Omental fat pad (tissue), 4 donors: Measurements from ENCODE around the gene PRKCE. TPM values are rescaled to one million over a fixed set of nuclear protein-coding genes. Genes with fewer than 3 reads are reported as not detected.

Source experiments
- ATAC-seq: fragments of 150-250 bp; one replicate; pipeline ENCODE4 v1.9.1; 2016; ENCODE audit warnings: mild to moderate bottlenecking, moderate library complexity; ENCODE audit not compliant: low FRiP score
- DNase-seq: peaks from one replicate; pipeline ENCODE4 v3.0.0-alpha.2; 2019; ENCODE audit warnings: low spot score
- CTCF ChIP-seq, 3 donors: fragments of 450-650 bp; IDR thresholded peaks; one replicate each; pipeline ENCODE4 v1.5.1; 2016 to 2017; ENCODE audit warnings: antibody characterized with exemption in 3 of 3, mild to moderate bottlenecking in 3 of 3, moderate library complexity in 2 of 3
- total RNA-seq, 4 donors: library from RNA; depleted of rRNA; stranded (reverse); fragments of >200 nt; gene quantifications; one replicate each; pipeline ENCODE4 v1.1.0, GENCODE V29; 2016

PRKCE gene
- total RNA-seq, 4 donors from 2014 or later = 8.8 to 24.3 (median 14.0) TPM

- no peak for TF ChIP-seq CTCF (IDR thresholded peaks at IDR 0.05)
- DNase-seq (no peak), ATAC-seq (no peak)
These were observed 278.4 kb downstream of the PRKCE start for GRCh38 chr2:45929674-45930395.

- TF ChIP-seq CTCF (IDR thresholded peaks at IDR 0.05) = no peak
- ATAC-seq (peak; percentile 46), DNase-seq (no peak)
These were observed 278.9 kb downstream of the PRKCE start for GRCh38 chr2:45930396-45930792.

GRCh38 chr2:45932278-45932975 lies 281.0 kb downstream of the PRKCE start:
- TF ChIP-seq CTCF (IDR thresholded peaks at IDR 0.05) = no peak
- no peak for ATAC-seq

DNA sequence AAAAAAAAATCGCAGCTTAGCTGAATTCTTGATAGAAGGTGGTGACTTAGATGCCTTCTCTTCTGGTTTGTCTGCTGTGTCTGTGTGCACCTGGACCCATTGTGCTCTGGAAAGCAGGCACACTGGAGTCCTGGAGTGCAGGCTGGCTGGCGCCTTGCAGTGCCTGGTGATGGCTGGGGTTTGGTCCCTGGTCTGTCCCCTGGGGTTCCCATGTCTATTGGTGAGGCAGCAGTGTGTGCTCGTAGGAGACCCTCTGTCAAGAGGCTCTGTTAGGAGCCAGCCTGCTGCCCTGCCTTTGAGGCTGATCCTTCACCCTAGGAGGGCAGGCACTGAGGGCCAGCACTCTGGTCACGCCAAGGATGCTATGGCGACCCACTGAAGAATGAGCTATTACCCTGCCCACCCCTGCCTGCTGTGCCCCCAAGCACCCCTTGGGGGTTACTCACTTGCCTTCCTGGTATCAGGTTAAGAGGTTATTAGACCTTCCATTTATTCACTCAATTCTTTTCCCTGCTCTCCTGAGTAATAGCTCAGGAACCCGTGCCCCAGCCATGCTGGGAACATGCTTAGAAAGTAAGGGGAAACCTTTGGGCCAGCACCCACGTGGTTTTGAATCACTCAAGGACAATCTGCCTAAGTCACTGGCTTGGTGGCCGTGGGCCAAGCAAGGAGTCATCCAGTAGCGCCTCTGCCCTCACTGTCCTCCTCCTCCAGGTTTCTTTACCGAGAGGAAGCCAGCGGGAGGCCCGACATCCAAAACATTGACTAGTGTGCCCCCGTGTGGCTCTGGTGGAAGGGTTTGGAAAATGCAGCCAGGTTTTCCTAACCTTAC lies 284.5 kb downstream of the PRKCE start:
- TF ChIP-seq CTCF (IDR thresholded peaks at IDR 0.05) = peak in 1 of 3 donors; percentile 68

More at GRCh38 chr2:45932278-45932975, 281.0 kb downstream of the PRKCE start:
- DNase-seq = no peak

GRCh38 chr2:45936623-45936979 lies 285.1 kb downstream of the PRKCE start:
- DNase-seq (no peak), ATAC-seq (no peak)
- TF ChIP-seq CTCF (IDR thresholded peaks at IDR 0.05) = no peak

More for the DNA sequence above, 284.5 kb downstream of the PRKCE start:
- ATAC-seq (peak; percentile 88), DNase-seq (peak; percentile 96)

GRCh38 chr2:45937990-45938389 lies 286.5 kb downstream of the PRKCE start:
- DNase-seq = no peak
- no peak for TF ChIP-seq CTCF (IDR thresholded peaks at IDR 0.05)
- no peak for ATAC-seq
